ENCODE data around the gene RPSA.

- TF ChIP-seq, protein P1, sequence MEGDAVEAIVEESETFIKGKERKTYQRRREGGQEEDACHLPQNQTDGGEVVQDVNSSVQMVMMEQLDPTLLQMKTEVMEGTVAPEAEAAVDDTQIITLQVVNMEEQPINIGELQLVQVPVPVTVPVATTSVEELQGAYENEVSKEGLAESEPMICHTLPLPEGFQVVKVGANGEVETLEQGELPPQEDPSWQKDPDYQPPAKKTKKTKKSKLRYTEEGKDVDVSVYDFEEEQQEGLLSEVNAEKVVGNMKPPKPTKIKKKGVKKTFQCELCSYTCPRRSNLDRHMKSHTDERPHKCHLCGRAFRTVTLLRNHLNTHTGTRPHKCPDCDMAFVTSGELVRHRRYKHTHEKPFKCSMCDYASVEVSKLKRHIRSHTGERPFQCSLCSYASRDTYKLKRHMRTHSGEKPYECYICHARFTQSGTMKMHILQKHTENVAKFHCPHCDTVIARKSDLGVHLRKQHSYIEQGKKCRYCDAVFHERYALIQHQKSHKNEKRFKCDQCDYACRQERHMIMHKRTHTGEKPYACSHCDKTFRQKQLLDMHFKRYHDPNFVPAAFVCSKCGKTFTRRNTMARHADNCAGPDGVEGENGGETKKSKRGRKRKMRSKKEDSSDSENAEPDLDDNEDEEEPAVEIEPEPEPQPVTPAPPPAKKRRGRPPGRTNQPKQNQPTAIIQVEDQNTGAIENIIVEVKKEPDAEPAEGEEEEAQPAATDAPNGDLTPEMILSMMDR (optimal IDR thresholded peaks at IDR 0.05 in 1 of 3, IDR thresholded peaks at IDR 0.05 in 1 of 3, conservative IDR thresholded peaks at IDR 0.05 in 1 of 3; ENCODE audit: extremely low read depth in 1 of 3, insufficient read depth in 2 of 3, low read length in 3 of 3): no peak
- no peak for TF ChIP-seq EZH2 (IDR thresholded peaks at IDR 0.05; ENCODE audit: low read length)
Measured at GRCh38 chr3:39385456-39386090, 20.9 kb upstream of the RPSA start.
